SK-N-SH (cell line): ENCODE results near the gene RHOH. TPM values are rescaled to one million over a fixed set of nuclear protein-coding genes. Genes with fewer than 3 reads are reported as not detected.

ENCODE experiments used
- CHD2 ChIP-seq: fragments of 150-350 bp; IDR thresholded peaks from 2 replicates; pipeline ENCODE4 v1.6.1; 2018; ENCODE audit warnings: low read length; ENCODE audit not compliant: partially characterized antibody
- CTCF ChIP-seq: fragments of 200-600 bp; sonication (generic); IDR thresholded peaks from 2 replicates; pipeline ENCODE4 v1.6.1; 2017; ENCODE audit warnings: antibody characterized with exemption, mild to moderate bottlenecking, moderate library complexity
- EP300 ChIP-seq, 2 experiments: IDR thresholded peaks; 2 replicates each; pipeline versions ENCODE4 v1.4.0 to v1.6.1; 2012; ENCODE audit warnings: borderline replicate concordance in 1 of 2, low read depth in 1 of 2, low read length in 1 of 2
- EZH2phosphoT487 ChIP-seq: fragments of 200-600 bp; sonication (generic); IDR thresholded peaks from 2 replicates; pipeline ENCODE4 v1.6.1; 2017; ENCODE audit warnings: low read depth, mixed run types, mild to moderate bottlenecking, antibody characterized with exemption, moderate library complexity, borderline replicate concordance
- GATA2 ChIP-seq: sonication (generic); formaldehyde crosslinking; IDR thresholded peaks from 2 replicates; pipeline ENCODE4 v1.5.0; 2020; ENCODE audit warnings: mild to moderate bottlenecking, missing genetic modification reagents
- IRF3 ChIP-seq: fragments of 150-350 bp; IDR thresholded peaks from 2 replicates; pipeline ENCODE4 v1.6.1; 2016; ENCODE audit warnings: mild to moderate bottlenecking, low read depth, low read length
- MAX ChIP-seq: IDR thresholded peaks from 2 replicates; pipeline ENCODE4 v1.4.0; 2012; ENCODE audit warnings: low read depth
- MXI1 ChIP-seq: IDR thresholded peaks from 2 replicates; pipeline ENCODE4 v1.6.1; 2012; ENCODE audit warnings: mild to moderate bottlenecking, low read depth, low read length, improper control_type of control experiment
- NFIC ChIP-seq: IDR thresholded peaks from 2 replicates; pipeline ENCODE4 v1.4.0; 2012; ENCODE audit warnings: borderline replicate concordance
- NRF1 ChIP-seq: IDR thresholded peaks from 2 replicates; pipeline ENCODE4 v1.6.1; 2012; ENCODE audit warnings: low read depth, mild to moderate bottlenecking, low read length
- PBX3 ChIP-seq: IDR thresholded peaks from 2 replicates; pipeline ENCODE4; 2012
- RAD21 ChIP-seq: IDR thresholded peaks from 2 replicates; pipeline ENCODE4 v1.6.1; 2012; ENCODE audit warnings: mild to moderate bottlenecking, low read length
- RFX5 ChIP-seq: IDR thresholded peaks from 2 replicates; pipeline ENCODE4 v1.6.1; 2012; ENCODE audit warnings: mild to moderate bottlenecking, improper control_type of control experiment, low read length
- RXRA ChIP-seq: IDR thresholded peaks from 2 replicates; pipeline ENCODE4 v1.4.0; 2012; ENCODE audit warnings: low read depth, mild to moderate bottlenecking, borderline replicate concordance
- SMC3 ChIP-seq: IDR thresholded peaks from 2 replicates; pipeline ENCODE4 v1.6.1; 2012; ENCODE audit warnings: low read depth, low read length, improper control_type of control experiment
- TAF1 ChIP-seq: IDR thresholded peaks from 2 replicates; pipeline ENCODE4 v1.6.1; 2012; ENCODE audit warnings: low read depth, mild to moderate bottlenecking, low read length, moderate library complexity, borderline replicate concordance
- TCF12 ChIP-seq: IDR thresholded peaks from 2 replicates; pipeline ENCODE4 v1.4.0; 2012
- USF1 ChIP-seq: IDR thresholded peaks from 2 replicates; pipeline ENCODE4 v1.4.0; 2012; ENCODE audit warnings: low read depth, borderline replicate concordance
- YY1 ChIP-seq: IDR thresholded peaks from 2 replicates; pipeline ENCODE4 v1.4.0; 2012; ENCODE audit warnings: low read depth, mild to moderate bottlenecking
- ZBTB33 ChIP-seq: IDR thresholded peaks from 2 replicates; pipeline ENCODE4 v1.4.0; 2012; ENCODE audit warnings: low read depth, borderline replicate concordance
- polyA plus RNA-seq, 3 experiments: library from polyadenylated mRNA; depleted of rRNA; stranded (reverse); fragments of >200 nt; gene quantifications; 2 replicates each; pipeline ENCODE4 v1.2.3, GENCODE V29; 2012

RHOH gene
- polyA plus RNA-seq, 1 of the 3 experiments (the other 2 are of a cell fraction): not detected

- TF ChIP-seq ZBTB33: no peak
- TF ChIP-seq EZH2phosphoT487: no peak
- no peak for TF ChIP-seq IRF3
- TF ChIP-seq NRF1: no peak
- no peak for TF ChIP-seq PBX3
- TF ChIP-seq NFIC: no peak
- TF ChIP-seq TCF12: peak; percentile 54
- TF ChIP-seq MAX: no peak
- TF ChIP-seq EP300 (IDR thresholded peaks at IDR 0.05; ENCODE audit: borderline replicate concordance in 1 of 2, low read depth in 1 of 2, low read length in 1 of 2): peak in 1 of 2 experiments; percentile 60; a peak in 2 of 4 replicates
- no peak for TF ChIP-seq SMC3
- TF ChIP-seq RFX5: no peak
- TF ChIP-seq TAF1: no peak
- TF ChIP-seq MXI1: no peak
- TF ChIP-seq USF1: no peak
- no peak for TF ChIP-seq YY1
- no peak for TF ChIP-seq CTCF
- TF ChIP-seq GATA2 (CRISPR knock-in tag): peak; percentile 60
- TF ChIP-seq CHD2: peak; percentile 43
- 0 out of 2 replicates have a peak, but pooled peaks have one; percentile 4 for TF ChIP-seq RAD21
- TF ChIP-seq RXRA: no peak
Observed at GRCh38 chr4:40200875-40201801, 4.3 kb downstream of the RHOH start (continued).
